GM18526 (cell line): Measurements from ENCODE around the gene OGDH.

Experiments used
- POLR2A ChIP-seq: IDR thresholded peaks from 3 replicates; pipeline ENCODE4 v1.6.1; 2011; ENCODE audit not compliant: insufficient read length; ENCODE audit errors: extremely low read depth

Gene OGDH

DNA sequence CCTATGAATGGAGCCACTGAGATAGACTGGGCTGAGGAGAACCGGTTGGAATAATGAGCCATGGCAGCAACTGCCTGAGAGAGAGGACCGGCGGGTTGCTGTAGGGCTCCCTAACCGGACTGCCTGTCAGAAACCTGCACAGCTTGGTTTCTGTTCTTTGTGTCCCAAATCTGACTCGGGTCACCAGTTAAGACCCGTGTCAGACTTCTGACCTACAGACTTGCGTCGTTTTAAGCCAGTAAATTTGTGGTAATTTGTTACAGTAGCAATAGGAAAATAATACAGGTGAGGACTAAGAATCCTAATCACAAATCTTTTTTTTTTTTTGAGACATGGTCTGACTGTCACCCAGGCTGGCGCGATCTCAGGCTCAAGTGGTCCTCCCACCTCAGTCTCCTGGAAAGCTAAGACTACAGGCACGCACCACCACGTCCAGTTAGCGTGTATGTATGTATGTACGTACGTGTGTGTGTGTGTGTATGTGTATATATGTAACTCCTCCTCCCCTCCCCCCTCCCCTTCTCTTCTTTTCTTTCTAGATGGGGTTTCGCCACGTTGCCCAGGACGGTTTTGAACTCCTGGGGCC is 32.0 kb upstream of the OGDH start:
- no peak for TF ChIP-seq POLR2A

DNA sequence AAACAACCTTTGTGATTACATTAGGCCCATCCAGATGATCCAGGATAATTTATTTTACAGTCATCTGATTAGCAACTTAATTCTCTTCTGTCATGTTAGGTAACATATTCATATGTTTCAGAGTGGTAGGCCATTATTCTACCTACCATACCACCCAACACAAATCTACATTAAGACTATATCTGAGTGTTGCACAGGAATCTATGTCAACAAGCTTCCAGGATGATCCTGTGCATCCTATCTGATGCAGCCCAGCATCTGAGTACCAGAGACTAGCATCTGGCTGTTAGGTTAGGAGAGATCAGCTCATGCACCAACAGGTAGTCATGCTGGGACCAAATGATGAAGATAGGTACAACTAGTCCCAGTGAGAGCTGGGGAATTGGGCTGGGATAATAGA is 31.4 kb upstream of the OGDH start:
- TF ChIP-seq POLR2A, result no peak

DNA sequence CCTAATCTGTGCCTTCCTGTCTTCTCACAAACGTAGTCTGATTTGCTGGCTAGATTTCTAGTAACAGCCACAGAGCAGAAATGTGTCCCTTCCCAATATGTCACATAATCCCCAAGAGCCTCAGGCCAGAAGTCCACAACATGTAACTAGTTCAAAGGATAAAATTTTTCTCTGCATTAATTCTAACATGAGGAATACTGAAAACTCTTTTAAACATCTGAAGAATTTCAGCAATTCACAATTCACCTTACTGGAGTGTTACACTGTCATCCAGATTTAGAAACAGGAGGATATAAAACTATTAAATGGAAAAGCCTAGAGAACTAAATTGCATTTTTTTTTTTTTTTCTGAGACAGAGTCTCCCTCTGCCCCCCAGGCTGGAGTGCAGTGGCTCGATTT is 30.2 kb upstream of the OGDH start:
- TF ChIP-seq POLR2A, result no peak

DNA sequence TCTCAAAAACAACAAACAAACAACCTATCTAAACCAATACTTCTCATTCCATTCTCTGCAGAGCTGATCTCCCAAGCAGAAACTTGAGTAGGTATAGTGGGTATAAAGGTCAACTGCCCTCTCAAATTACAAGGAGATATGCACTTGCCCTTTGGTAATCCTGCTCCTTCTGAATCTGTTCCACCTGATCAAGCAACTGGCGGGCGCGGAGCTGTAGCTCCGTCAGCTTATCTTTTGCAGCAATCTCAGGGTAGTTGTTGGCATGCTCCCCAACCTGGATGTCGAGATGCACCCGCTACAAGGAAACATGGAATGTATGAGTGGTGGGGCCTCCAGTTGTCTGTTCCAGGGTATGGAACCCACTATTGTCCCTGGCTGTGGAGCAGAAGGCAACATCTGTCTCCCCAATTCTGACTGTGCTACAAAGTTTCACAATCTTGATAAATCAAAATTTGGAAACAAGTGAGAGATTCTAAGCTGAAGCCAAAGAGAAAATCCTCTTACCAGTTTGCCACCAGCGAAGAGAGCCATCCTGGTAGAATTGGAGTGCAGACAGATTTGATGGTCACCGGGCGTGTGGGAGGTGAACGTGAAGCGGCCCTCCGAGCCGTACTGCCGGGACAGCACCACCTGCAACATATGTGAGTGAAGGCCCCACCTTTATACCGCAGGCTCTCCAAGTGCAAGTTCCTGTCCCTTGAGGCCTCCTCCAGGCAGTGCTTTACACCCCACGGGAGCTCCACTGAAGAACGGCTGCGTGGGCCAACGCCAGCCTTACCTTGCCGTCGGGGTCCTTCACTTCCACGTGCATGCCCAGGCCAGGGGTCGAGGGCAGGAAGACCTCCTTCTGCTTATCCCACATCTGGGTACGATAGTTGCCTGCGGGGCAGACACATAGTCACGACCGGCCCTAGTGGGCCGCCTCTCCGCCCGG is 25.2 kb upstream of the OGDH start:
- TF ChIP-seq POLR2A, result no peak

DNA sequence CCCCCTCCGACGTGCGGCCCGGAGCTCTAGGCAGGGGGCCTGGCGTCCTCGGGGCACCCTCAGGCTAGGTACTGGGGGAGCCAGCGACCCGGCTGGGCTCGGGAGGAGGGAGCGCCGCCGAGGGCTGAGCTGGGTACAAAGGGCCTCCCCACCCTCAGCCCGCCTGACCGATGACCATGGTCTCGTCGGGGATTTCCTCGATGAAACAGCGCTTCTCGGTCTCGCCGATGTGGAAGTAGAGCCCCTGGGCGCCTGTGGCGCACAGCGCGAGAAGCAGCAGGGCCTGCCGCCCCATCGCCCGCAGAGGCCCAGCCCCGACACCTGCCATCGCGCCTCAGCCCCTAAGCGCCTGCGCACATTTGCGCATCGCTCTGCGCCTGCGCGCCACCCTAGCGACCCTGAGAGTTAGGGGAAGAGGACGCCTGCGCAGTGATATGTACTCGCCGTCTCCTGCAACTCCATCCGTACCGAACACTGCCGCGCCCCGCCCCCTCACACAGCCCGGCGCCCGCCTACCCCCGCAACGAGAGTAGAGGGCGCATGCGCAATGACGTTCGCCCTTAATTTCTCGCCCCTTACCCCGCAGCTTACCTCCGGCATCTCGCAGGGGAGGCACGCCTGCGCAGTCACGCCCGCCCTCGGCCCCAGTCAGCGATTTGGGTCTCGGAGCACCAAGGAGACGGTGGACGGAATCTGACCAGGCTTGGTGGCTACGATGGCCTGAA is 24.4 kb upstream of the OGDH start, which contains the start of gene TMED4:
Gene TMED4, minus strand, starts transcription at position 353 of the 725 bp plus-strand sequence. Its CDS starts 25 bp downstream, at position 328.
- peak; percentile 93 for TF ChIP-seq POLR2A

DNA sequence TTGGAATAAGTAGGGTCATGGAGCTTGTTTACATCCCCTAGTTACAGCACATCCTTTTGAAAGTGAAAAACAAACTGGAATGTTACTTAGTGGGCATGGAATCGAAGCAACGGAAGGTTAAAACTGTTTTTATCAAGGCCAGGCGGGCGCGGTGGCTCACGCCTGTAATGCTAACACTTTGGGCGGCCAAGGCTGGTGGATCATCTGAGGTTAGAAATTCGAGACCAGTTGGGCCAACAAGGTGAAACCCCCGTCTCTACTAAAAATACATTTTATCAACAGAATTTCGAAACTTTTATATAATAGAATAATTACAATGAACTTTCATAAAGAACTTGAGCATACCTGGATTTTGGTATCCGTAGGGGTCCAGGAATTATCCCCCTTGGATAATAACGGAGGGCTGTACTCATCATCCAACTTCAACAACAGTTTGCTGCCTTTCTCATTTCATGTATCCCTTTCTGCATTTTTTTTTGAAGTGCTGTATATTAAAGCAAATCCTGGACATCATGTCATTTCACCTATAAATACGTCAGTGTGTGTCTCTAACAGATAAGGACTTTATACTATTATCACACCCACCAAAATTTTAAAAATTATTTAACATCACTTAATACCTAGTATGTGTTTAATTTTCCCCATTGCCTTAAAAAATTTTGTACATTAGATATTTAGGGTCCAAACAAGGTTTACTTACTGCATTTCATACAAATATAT is 23.1 kb upstream of the OGDH start:
- TF ChIP-seq POLR2A, result no peak

DNA sequence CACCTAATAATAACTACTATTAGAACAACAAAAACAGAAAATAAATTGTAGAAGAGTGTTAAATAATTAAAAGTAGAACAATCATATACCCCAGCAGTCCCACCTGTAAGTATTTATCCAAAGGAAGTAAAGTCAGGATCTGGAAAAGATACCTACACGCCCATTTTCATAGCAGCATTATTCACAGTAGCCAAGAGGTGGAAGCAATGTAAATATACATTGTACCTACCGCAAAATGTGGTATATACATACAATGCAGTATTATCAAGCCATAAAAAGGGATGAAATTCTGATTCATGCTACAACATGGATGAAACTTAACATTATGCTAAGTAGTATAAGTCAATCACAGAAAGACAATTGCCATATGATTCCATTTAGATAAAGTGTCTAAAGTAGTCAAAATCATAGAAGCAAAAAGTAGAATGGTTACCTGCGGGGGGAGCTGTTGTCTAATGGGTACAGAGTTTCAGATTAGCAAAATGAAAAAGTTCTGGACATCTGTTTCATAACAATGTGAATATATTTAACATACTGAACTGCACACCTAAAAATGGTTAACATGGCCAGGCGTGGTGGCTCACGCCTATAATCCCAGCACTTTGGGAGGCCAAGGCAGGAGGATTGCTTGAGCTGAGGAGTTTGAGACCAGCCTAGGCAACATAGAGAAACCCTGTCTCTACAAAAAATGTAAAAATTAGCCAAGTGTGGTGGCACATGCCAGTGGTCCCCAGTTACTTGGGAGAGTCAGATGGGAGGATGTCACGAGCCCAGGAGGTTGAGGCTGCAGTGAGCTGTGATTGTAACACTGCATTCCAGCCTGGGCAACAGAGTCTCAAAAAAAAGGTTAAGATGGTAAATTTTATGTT is 18.4 kb upstream of the OGDH start:
- TF ChIP-seq POLR2A, result no peak

DNA sequence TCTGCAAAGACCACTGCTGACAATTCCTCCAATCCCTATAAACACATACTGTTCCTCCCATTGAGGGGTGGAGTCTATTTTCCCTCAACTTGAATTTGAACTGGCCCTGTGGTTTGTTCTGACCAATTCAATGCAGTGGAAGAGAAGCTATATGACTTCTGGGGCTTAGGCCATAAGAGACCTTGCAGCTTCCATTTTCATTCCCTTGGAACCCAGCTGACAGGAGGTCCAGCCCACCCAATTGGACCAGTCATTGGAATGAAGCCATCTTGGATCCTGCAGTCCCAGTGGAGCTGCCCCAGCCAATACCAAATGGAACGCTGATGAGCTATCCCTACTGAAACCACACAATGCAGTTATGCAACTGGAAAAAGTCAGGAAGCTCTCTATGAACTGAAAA is 15.5 kb upstream of the OGDH start:
- no peak for TF ChIP-seq POLR2A

DNA sequence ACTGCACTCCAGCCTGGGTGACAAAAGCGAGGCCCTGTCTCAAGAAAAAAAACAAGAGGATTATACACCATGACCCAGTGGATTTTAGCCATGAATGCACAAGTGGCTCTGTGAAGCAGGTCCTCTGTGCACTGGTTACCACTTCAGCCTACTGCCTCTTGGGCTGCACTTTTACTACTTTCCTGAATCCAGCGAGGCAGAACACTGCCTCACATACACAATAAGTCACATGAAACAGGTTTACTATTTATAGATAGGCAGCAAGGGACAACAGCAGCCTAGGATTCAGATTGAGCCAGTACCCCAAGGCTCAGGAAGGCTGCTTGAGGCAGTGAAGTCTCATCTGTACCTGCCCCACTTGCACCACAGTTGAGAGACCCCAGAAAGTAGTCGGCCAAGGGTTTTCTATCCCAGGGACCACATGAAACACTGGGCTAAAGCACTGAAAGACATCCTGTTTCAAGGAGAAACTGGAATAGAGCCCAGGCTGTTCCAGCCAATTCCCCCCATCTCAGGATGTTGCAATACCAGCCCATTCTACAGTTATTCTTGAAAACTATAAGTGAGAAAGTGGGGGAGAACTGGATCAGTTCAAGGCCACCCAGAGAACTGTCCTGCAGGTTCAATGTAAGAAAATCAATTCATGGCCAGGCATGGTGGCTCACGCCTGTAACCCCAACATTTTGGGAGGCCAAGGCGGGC is 10.3 kb upstream of the OGDH start:
- TF ChIP-seq POLR2A, result no peak

DNA sequence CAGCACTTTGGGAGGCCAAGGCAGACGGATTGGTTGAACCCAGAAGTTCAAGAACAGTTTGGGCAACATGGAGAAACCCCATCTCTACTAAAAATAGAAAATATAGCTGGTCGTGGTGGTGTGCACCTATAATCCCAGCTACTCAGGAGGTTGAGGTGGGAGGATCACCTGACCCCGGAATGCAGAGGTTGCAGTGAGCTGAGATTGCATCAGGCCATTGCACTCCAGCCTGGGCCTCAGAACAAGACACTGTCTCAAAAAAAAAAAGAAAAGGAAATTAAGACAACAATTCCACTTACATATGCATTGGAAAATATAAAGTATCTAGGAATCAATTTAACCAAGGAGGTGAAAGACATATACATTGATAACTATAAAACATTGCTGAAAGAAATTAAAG is 7.2 kb upstream of the OGDH start:
- no peak for TF ChIP-seq POLR2A

DNA sequence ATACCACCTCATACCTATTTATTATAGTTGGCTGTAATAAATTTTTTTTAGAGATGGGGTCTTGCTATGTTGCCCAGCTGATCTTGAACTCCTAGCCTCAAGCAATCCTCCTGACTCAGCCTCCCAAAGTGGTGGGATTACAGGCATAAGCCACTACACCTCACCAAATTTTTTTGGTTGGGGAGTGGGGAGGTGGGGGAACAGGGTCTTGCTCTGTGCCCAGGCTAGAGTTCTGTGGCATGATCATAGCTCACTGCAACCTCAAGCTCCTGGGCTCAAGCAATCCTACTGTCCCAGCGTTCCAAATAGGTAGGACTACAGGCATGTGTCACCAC is 3.9 kb upstream of the OGDH start:
- no peak for TF ChIP-seq POLR2A

DNA sequence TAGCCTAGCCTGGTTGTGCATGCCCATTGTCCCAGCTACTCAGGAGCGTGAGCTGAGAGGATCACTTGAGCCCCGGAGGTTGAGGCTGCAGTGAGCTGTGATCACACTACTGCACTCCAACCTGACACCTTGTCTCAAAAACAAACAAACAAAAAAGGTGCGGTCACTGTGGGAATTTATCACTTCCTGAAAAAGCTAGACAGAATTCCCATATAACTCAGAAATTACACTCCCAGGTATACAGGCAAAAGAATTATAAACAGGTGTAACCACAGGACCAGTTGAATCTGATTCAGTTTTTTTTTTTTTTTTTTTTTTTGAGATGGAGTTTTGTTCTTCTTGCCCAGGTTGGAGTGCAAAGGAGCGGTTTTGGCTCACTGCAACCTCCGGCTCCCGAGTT is 3.2 kb upstream of the OGDH start:
- no peak for TF ChIP-seq POLR2A

DNA sequence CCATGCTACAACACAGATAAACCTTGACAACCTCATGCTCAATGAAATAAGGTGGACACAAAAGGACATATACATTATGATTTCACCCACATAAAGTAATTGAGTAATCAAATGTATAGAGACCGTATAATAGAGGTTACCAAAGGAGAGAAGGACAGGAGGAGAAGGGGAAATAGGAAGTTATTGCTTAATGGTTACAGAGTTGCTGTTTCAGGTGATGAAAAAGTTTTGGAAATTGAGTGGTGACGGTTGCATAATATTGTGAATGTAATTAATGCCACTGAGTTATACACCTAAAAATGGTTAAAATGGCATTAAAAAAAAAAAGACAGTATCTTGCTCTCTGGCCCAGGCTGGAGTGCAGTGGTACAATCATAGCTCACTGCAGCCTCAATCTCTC is 1.5 kb upstream of the OGDH start:
- no peak for TF ChIP-seq POLR2A
